ENCODE results near the gene LIN9.

GRCh38 chr1:226217273-226217672 lies 91.7 kb downstream of the LIN9 start:
- no peak for TF ChIP-seq SUZ12 (IDR thresholded peaks at IDR 0.05; ENCODE audit: extremely low read depth, insufficient read depth, insufficient read length)
- no peak for TF ChIP-seq YY1 (IDR thresholded peaks at IDR 0.05; ENCODE audit: insufficient read depth, insufficient read length)

Measured in NT2/D1 (cell line).